WERI-Rb-1 (cell line): ENCODE results near the gene NUS1.
"Not testable (repeated sequence)": the region's sequence is repeated elsewhere in the genome, so short reads cannot be mapped to it uniquely, and the experiment has no call there.

Source experiments
- DNase-seq: peaks from one replicate; pipeline ENCODE4 v3.0.0-alpha.2; 2020
- H3K27ac ChIP-seq: fragments of 250-450 bp; sonication (Bioruptor Pico); 2 replicates; pipeline ENCODE4 v1.5.1; 2020; ENCODE audit warnings: mild to moderate bottlenecking, moderate library complexity
- H3K27me3 ChIP-seq: fragments of 250-450 bp; sonication (Bioruptor Pico); 2 replicates; pipeline ENCODE4 v1.5.1; 2021; ENCODE audit warnings: mild to moderate bottlenecking, low read depth, moderate library complexity; ENCODE audit not compliant: insufficient read depth, severe bottlenecking
- H3K36me3 ChIP-seq: fragments of 250-450 bp; sonication (Bioruptor Pico); 2 replicates; pipeline ENCODE4 v1.5.1; 2020; ENCODE audit warnings: mild to moderate bottlenecking, moderate library complexity
- H3K4me3 ChIP-seq: 2 replicates; pipeline ENCODE4 v1.5.1; 2011; ENCODE audit warnings: low read depth, mild to moderate bottlenecking, control low read depth, low read length
- H3K9me3 ChIP-seq: fragments of 250-450 bp; sonication (Bioruptor Pico); 2 replicates; pipeline ENCODE4 v1.5.1; 2021; ENCODE audit warnings: mild to moderate bottlenecking, moderate library complexity; ENCODE audit not compliant: severe bottlenecking
- CTCF ChIP-seq: IDR thresholded peaks from 2 replicates; pipeline ENCODE4 v1.5.1; 2011; ENCODE audit warnings: low read depth, mild to moderate bottlenecking, control low read depth, inconsistent platforms, low read length

Gene NUS1

GRCh38 chr6:117687021-117687648 lies 11.9 kb downstream of the NUS1 start:
- H3K9me3 ChIP-seq, result no peaks in the 10 kb centered on the region
- H3K27me3 ChIP-seq, result no peaks in the 10 kb centered on the region
- no peak for DNase-seq
- no peak overlapping the region for H3K27ac ChIP-seq
- TF ChIP-seq CTCF, result no peak
- no peaks in the 10 kb centered on the region; the same call in none of the 2 replicates for H3K36me3 ChIP-seq
- H3K4me3 ChIP-seq, result no peak overlapping the region

GRCh38 chr6:117689584-117689983 lies 14.3 kb downstream of the NUS1 start:
- not testable (repeated sequence) for H3K4me3 ChIP-seq, DNase-seq, H3K27ac ChIP-seq, H3K27me3 ChIP-seq, H3K9me3 ChIP-seq
- H3K36me3 ChIP-seq, result peaks cover 11% of the 10 kb centered on the region

- no peak for TF ChIP-seq CTCF
- no peaks in the 10 kb centered on the region for H3K27me3 ChIP-seq
- no peak overlapping the region for H3K27ac ChIP-seq
- H3K36me3 ChIP-seq, result peaks cover 31% of the 10 kb centered on the region
- no peaks in the 10 kb centered on the region for H3K9me3 ChIP-seq
- H3K4me3 ChIP-seq, result no peak overlapping the region
- no peak for DNase-seq
Measured at GRCh38 chr6:117706504-117706903, 31.2 kb downstream of the NUS1 start.

GRCh38 chr6:117706936-117707509 lies 31.8 kb downstream of the NUS1 start:
- H3K27me3 ChIP-seq, DNase-seq, H3K4me3 ChIP-seq, H3K9me3 ChIP-seq, H3K27ac ChIP-seq: not testable (repeated sequence)
- peaks cover 31% of the 10 kb centered on the region for H3K36me3 ChIP-seq

- TF ChIP-seq CTCF, result no peak
- peaks cover 4% of the 10 kb centered on the region for H3K36me3 ChIP-seq
- H3K27me3 ChIP-seq, result no peaks in the 10 kb centered on the region
- H3K27ac ChIP-seq, result no peak overlapping the region
- no peak overlapping the region for H3K4me3 ChIP-seq
- no peak for DNase-seq
- no peaks in the 10 kb centered on the region for H3K9me3 ChIP-seq
Measured at GRCh38 chr6:117711369-117711768, 36.1 kb downstream of the NUS1 start.

GRCh38 chr6:117718895-117719294 lies 43.6 kb downstream of the NUS1 start:
- no peak for TF ChIP-seq CTCF
- Histone ChIP-seq H3K36me3 (no peaks in the 10 kb centered on the region), H3K9me3 (peaks cover 16% of the 10 kb centered on the region), H3K27me3 (no peaks in the 10 kb centered on the region), H3K4me3 (no peak overlapping the region), H3K27ac (no peak overlapping the region)
- DNase-seq, result no peak

- not testable (repeated sequence) for H3K27ac ChIP-seq, H3K27me3 ChIP-seq, H3K36me3 ChIP-seq, H3K4me3 ChIP-seq, DNase-seq
- peaks cover 16% of the 10 kb centered on the region for H3K9me3 ChIP-seq
Measured at GRCh38 chr6:117721520-117721919, 46.3 kb downstream of the NUS1 start.
